ENCODE data around the gene RANBP3. TPM values are rescaled to one million over a fixed set of nuclear protein-coding genes. Genes with fewer than 3 reads are reported as not detected.
"Not testable (repeated sequence)": the region's sequence is repeated elsewhere in the genome, so short reads cannot be mapped to it uniquely, and the experiment has no call there.

Gene RANBP3
- polyA plus RNA-seq, 1 of the 3 experiments (the other 2 are of a cell fraction) = 84.0 TPM

DNA sequence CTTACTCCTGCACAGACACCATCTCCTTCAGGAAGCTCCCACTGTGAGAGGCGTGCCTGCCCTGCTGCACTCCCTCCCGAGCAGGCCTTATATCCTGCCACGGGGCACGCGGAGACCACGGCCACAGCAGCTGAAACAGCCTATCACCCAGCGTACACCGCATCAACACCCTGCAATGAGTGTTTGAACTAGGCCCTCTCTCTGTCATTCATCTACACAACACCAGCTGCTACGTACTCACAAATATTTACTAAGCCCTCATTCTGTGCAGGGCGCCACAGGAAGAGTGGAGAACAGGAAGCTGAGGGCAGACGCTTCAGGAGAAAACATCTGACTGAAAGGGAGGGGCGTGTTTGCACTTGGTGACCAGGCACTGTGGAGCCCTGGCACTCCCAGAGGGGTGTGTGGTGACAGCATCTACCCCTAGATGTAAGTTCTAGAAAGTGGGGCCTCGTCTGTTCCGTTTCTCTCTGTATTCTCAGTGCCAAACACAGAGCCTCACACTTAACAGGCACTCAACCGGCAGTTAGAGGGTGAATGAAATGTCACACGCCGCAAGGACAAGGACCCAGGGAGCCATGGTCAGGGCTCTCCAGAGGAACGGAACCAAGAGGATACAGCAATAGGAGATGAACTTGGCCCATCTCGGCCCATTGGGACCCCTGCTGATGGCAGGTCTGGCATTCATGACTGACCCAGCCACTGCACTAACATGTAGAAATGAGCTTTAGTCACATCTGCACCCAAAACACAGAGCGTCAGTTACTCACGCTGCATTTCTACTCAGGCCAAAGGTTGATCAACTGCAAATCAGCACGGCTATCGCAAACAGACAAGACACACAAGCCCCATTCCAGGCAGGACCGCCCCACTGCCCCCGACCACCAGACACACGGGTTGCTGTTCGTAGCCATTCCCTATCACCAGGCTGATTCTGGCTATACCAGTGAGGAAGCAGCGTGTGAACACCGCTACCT, 15.7 kb downstream of the RANBP3 start:
- no peak overlapping the region for H3K4me3 ChIP-seq (ENCODE audit: low read depth in 2 of 2, low read length in 1 of 2)
- H3K79me2 ChIP-seq (ENCODE audit: insufficient read depth) = peaks cover 99% of the 10 kb centered on the region
- H3K4me1 ChIP-seq (ENCODE audit: control insufficient read depth in 1 of 2, insufficient read depth in 2 of 2, low read depth in 1 of 2, low read length in 1 of 2) = peaks cover 0 to 57% of the 10 kb centered on the region in 2 experiments; a peak in 2 of 4 replicates
- ChIA-PET CTCF (interaction anchor here (1.3 kb wide), 1 partner anchor 60 kb away, joined by 3 read pairs; no protein-coding TSS in a partner anchor), POLR2A (no interaction called here)
- WGBS (ENCODE audit: low lambda C conversion rate) = 91% methylated on average over 28 of the region's 29 CpGs
- H3K36me3 ChIP-seq (replicated peaks in 1 of 2; ENCODE audit: control insufficient read depth in 1 of 2, insufficient read depth in 2 of 2, low read length in 1 of 2) = peaks cover 0 to 14% of the 10 kb centered on the region in 2 experiments
- H2AFZ ChIP-seq (ENCODE audit: low read depth) = no peak overlapping the region
- H3K27me3 ChIP-seq (ENCODE audit: insufficient read depth) = no peaks in the 10 kb centered on the region
- H3K9ac ChIP-seq = no peak overlapping the region
- no peak for TF ChIP-seq NFIC (IDR thresholded peaks at IDR 0.05; ENCODE audit: borderline replicate concordance)
- no peak for TF ChIP-seq POLR2AphosphoS5 (IDR thresholded peaks at IDR 0.05; ENCODE audit: low read depth, low read length)
- TF ChIP-seq, protein P1, sequence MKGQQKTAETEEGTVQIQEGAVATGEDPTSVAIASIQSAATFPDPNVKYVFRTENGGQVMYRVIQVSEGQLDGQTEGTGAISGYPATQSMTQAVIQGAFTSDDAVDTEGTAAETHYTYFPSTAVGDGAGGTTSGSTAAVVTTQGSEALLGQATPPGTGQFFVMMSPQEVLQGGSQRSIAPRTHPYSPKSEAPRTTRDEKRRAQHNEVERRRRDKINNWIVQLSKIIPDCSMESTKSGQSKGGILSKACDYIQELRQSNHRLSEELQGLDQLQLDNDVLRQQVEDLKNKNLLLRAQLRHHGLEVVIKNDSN (IDR thresholded peaks at IDR 0.05; ENCODE audit: borderline replicate concordance, low read depth) = no peak
- no peak for TF ChIP-seq GATA2 (CRISPR knock-in tag; IDR thresholded peaks at IDR 0.05)
- no peak for TF ChIP-seq RAD21 (IDR thresholded peaks at IDR 0.05; ENCODE audit: low read length)
- no peak for TF ChIP-seq TEAD4 (IDR thresholded peaks at IDR 0.05; ENCODE audit: borderline replicate concordance, insufficient read depth)
- TF ChIP-seq FOSL2 (IDR thresholded peaks at IDR 0.05; ENCODE audit: borderline replicate concordance, low read depth) = no peak
- TF ChIP-seq, protein P2, sequence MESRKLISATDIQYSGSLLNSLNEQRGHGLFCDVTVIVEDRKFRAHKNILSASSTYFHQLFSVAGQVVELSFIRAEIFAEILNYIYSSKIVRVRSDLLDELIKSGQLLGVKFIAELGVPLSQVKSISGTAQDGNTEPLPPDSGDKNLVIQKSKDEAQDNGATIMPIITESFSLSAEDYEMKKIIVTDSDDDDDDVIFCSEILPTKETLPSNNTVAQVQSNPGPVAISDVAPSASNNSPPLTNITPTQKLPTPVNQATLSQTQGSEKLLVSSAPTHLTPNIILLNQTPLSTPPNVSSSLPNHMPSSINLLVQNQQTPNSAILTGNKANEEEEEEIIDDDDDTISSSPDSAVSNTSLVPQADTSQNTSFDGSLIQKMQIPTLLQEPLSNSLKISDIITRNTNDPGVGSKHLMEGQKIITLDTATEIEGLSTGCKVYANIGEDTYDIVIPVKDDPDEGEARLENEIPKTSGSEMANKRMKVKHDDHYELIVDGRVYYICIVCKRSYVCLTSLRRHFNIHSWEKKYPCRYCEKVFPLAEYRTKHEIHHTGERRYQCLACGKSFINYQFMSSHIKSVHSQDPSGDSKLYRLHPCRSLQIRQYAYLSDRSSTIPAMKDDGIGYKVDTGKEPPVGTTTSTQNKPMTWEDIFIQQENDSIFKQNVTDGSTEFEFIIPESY (IDR thresholded peaks at IDR 0.05; ENCODE audit: borderline replicate concordance, low read depth) = no peak
- TF ChIP-seq JUND (IDR thresholded peaks at IDR 0.05) = no peak
- TF ChIP-seq, protein P3, sequence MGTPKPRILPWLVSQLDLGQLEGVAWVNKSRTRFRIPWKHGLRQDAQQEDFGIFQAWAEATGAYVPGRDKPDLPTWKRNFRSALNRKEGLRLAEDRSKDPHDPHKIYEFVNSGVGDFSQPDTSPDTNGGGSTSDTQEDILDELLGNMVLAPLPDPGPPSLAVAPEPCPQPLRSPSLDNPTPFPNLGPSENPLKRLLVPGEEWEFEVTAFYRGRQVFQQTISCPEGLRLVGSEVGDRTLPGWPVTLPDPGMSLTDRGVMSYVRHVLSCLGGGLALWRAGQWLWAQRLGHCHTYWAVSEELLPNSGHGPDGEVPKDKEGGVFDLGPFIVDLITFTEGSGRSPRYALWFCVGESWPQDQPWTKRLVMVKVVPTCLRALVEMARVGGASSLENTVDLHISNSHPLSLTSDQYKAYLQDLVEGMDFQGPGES (IDR thresholded peaks at IDR 0.05; ENCODE audit: low read depth, low read length) = no peak
- no peak for TF ChIP-seq YY1 (IDR thresholded peaks at IDR 0.05; ENCODE audit: low read depth)
- no peak for TF ChIP-seq SMC3 (IDR thresholded peaks at IDR 0.05; ENCODE audit: low read depth, low read length)
- TF ChIP-seq, protein P4, sequence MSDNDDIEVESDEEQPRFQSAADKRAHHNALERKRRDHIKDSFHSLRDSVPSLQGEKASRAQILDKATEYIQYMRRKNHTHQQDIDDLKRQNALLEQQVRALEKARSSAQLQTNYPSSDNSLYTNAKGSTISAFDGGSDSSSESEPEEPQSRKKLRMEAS (IDR thresholded peaks at IDR 0.05; ENCODE audit: low read depth) = no peak
- no peak for TF ChIP-seq MEF2A (IDR thresholded peaks at IDR 0.05; ENCODE audit: borderline replicate concordance, low read depth)
- TF ChIP-seq EP300 (IDR thresholded peaks at IDR 0.05; ENCODE audit: borderline replicate concordance in 1 of 2, low read depth in 1 of 2, low read length in 1 of 2) = no peak
- TF ChIP-seq RXRA (IDR thresholded peaks at IDR 0.05; ENCODE audit: borderline replicate concordance, low read depth) = no peak
- peaks cover 96% of the 10 kb centered on the region for H4K20me1 ChIP-seq (ENCODE audit: insufficient read depth)
- H3K9me2 ChIP-seq = no peaks in the 10 kb centered on the region
- no peaks in the 10 kb centered on the region for H3K9me3 ChIP-seq
- H3K27ac ChIP-seq (ENCODE audit: low read depth in 2 of 2, low read length in 1 of 2) = peak overlapping the region in 1 of 2 experiments; percentile 56; a peak in 1 of 4 replicates
- no peaks in the 10 kb centered on the region for H3F3A ChIP-seq (replicated peaks; ENCODE audit: insufficient read depth)
- H3K4me2 ChIP-seq = no peak overlapping the region
- no peak for DNase-seq

DNA sequence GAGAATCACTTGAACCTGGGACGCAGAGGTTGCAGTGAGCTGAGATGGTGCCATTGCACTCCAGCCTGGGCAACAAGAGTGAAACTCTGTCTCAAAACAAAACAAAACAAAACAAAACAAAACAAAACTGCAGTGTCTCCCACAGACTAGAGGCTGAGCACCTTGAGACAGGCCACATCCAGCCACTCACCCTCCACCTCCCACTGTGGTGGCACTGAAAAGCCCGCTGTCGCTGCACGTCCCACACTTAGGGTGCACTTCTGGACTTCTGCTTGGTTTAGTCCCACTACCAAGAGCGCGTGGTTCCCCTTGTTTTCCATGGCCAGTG, 16.3 kb downstream of the RANBP3 start:
- H3K36me3 ChIP-seq (replicated peaks in 1 of 2; ENCODE audit: control insufficient read depth in 1 of 2, insufficient read depth in 2 of 2, low read length in 1 of 2); H3K9me3 ChIP-seq; H3K9me2 ChIP-seq; H3F3A ChIP-seq (replicated peaks; ENCODE audit: insufficient read depth); H2AFZ ChIP-seq (ENCODE audit: low read depth); H3K27me3 ChIP-seq (ENCODE audit: insufficient read depth); H3K4me2 ChIP-seq; POLR2A ChIA-PET; H3K9ac ChIP-seq; DNase-seq; H3K4me3 ChIP-seq (ENCODE audit: low read depth in 2 of 2, low read length in 1 of 2): not testable (repeated sequence)
- Histone ChIP-seq H4K20me1 (ENCODE audit: insufficient read depth) (peaks cover 96% of the 10 kb centered on the region), H3K79me2 (ENCODE audit: insufficient read depth) (peaks cover 99% of the 10 kb centered on the region), H3K27ac (ENCODE audit: low read depth in 2 of 2, low read length in 1 of 2) (peak overlapping the region in 1 of 2 experiments; percentile 56; a peak in 1 of 4 replicates), H3K4me1 (ENCODE audit: control insufficient read depth in 1 of 2, insufficient read depth in 2 of 2, low read depth in 1 of 2, low read length in 1 of 2) (peaks cover 0 to 64% of the 10 kb centered on the region in 2 experiments; a peak in 2 of 4 replicates)
- CTCF ChIA-PET = interaction anchor here (1.3 kb wide), 1 partner anchor 60 kb away, joined by 3 read pairs; no protein-coding TSS in a partner anchor
- WGBS (ENCODE audit: low lambda C conversion rate) = 92% methylated on average over 6 of the region's 6 CpGs
